Measurements from ENCODE around the gene RPL41. TPM values are rescaled to one million over a fixed set of nuclear protein-coding genes. Genes with fewer than 3 reads are reported as not detected.

Gene RPL41
- total and polyA plus RNA-seq, 10 of the 15 experiments (the other 5 are each of a cell fraction or from before 2014, with no cell fraction given): 4,144 to 19,112 (median 8,004) TPM

- TF ChIP-seq HDGF (IDR thresholded peaks at IDR 0.05): peak; percentile 98
- TF ChIP-seq, protein P1, sequence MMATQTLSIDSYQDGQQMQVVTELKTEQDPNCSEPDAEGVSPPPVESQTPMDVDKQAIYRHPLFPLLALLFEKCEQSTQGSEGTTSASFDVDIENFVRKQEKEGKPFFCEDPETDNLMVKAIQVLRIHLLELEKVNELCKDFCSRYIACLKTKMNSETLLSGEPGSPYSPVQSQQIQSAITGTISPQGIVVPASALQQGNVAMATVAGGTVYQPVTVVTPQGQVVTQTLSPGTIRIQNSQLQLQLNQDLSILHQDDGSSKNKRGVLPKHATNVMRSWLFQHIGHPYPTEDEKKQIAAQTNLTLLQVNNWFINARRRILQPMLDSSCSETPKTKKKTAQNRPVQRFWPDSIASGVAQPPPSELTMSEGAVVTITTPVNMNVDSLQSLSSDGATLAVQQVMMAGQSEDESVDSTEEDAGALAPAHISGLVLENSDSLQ (IDR thresholded peaks at IDR 0.05): peak; percentile 5; the same call in 1 of the 2 replicates
- TF ChIP-seq IRF4 (IDR thresholded peaks at IDR 0.05; ENCODE audit: low read depth, low read length): 0 out of 2 replicates have a peak, but pooled peaks have one; percentile 2
- peak; percentile 81; the same call in 1 of the 2 replicates for TF ChIP-seq LARP7 (IDR thresholded peaks at IDR 0.05)
- no peak for TF ChIP-seq CBX5 (IDR thresholded peaks at IDR 0.05; ENCODE audit: low read depth)
- peak; percentile 53; the same call in 1 of the 2 replicates for TF ChIP-seq SIN3A (IDR thresholded peaks at IDR 0.05; ENCODE audit: low read depth, low read length)
- peak; percentile 80; the same call in 1 of the 2 replicates for TF ChIP-seq TARDBP (IDR thresholded peaks at IDR 0.05; ENCODE audit: borderline replicate concordance)
- TF ChIP-seq MEF2A (IDR thresholded peaks at IDR 0.05; ENCODE audit: insufficient read depth, low read depth, low read length): no peak
- TF ChIP-seq, protein P2, sequence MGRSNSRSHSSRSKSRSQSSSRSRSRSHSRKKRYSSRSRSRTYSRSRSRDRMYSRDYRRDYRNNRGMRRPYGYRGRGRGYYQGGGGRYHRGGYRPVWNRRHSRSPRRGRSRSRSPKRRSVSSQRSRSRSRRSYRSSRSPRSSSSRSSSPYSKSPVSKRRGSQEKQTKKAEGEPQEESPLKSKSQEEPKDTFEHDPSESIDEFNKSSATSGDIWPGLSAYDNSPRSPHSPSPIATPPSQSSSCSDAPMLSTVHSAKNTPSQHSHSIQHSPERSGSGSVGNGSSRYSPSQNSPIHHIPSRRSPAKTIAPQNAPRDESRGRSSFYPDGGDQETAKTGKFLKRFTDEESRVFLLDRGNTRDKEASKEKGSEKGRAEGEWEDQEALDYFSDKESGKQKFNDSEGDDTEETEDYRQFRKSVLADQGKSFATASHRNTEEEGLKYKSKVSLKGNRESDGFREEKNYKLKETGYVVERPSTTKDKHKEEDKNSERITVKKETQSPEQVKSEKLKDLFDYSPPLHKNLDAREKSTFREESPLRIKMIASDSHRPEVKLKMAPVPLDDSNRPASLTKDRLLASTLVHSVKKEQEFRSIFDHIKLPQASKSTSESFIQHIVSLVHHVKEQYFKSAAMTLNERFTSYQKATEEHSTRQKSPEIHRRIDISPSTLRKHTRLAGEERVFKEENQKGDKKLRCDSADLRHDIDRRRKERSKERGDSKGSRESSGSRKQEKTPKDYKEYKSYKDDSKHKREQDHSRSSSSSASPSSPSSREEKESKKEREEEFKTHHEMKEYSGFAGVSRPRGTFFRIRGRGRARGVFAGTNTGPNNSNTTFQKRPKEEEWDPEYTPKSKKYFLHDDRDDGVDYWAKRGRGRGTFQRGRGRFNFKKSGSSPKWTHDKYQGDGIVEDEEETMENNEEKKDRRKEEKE (IDR thresholded peaks at IDR 0.05): no peak
- TF ChIP-seq CHD1 (IDR thresholded peaks at IDR 0.05; ENCODE audit: low read depth, low read length): no peak
- no peak for TF ChIP-seq ZNF384 (IDR thresholded peaks at IDR 0.05; ENCODE audit: borderline replicate concordance, low read depth, low read length)
- TF ChIP-seq SREBF2 (IDR thresholded peaks at IDR 0.05; ENCODE audit: low read length): no peak
- TF ChIP-seq SPI1 (IDR thresholded peaks at IDR 0.05; ENCODE audit: borderline replicate concordance, insufficient read depth, low read depth, low read length): no peak
- TF ChIP-seq MAX (IDR thresholded peaks at IDR 0.05; ENCODE audit: low read depth, low read length): peak; percentile 80
- peak; percentile 68; the same call in 1 of the 2 replicates for TF ChIP-seq CBFB (IDR thresholded peaks at IDR 0.05; ENCODE audit: low read depth)
- no peak for TF ChIP-seq RAD21 (IDR thresholded peaks at IDR 0.05; ENCODE audit: insufficient read depth, low read depth, low read length)
- TF ChIP-seq STAT1 (conservative IDR thresholded peaks at IDR 0.05): 0 out of 2 replicates have a peak, but pooled peaks have one; percentile 20
- TF ChIP-seq BRCA1 (IDR thresholded peaks at IDR 0.05; ENCODE audit: low read depth, low read length): no peak
- TF ChIP-seq, protein P3, sequence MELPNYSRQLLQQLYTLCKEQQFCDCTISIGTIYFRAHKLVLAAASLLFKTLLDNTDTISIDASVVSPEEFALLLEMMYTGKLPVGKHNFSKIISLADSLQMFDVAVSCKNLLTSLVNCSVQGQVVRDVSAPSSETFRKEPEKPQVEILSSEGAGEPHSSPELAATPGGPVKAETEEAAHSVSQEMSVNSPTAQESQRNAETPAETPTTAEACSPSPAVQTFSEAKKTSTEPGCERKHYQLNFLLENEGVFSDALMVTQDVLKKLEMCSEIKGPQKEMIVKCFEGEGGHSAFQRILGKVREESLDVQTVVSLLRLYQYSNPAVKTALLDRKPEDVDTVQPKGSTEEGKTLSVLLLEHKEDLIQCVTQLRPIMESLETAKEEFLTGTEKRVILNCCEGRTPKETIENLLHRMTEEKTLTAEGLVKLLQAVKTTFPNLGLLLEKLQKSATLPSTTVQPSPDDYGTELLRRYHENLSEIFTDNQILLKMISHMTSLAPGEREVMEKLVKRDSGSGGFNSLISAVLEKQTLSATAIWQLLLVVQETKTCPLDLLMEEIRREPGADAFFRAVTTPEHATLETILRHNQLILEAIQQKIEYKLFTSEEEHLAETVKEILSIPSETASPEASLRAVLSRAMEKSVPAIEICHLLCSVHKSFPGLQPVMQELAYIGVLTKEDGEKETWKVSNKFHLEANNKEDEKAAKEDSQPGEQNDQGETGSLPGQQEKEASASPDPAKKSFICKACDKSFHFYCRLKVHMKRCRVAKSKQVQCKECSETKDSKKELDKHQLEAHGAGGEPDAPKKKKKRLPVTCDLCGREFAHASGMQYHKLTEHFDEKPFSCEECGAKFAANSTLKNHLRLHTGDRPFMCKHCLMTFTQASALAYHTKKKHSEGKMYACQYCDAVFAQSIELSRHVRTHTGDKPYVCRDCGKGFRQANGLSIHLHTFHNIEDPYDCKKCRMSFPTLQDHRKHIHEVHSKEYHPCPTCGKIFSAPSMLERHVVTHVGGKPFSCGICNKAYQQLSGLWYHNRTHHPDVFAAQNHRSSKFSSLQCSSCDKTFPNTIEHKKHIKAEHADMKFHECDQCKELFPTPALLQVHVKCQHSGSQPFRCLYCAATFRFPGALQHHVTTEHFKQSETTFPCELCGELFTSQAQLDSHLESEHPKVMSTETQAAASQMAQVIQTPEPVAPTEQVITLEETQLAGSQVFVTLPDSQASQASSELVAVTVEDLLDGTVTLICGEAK (IDR thresholded peaks at IDR 0.05; ENCODE audit: borderline replicate concordance): peak; percentile 75; the same call in 1 of the 2 replicates
- no peak for TF ChIP-seq SMC3 (IDR thresholded peaks at IDR 0.05; ENCODE audit: borderline replicate concordance, low read length)
- no peak for TF ChIP-seq EZH2 (IDR thresholded peaks at IDR 0.05; ENCODE audit: borderline replicate concordance, control insufficient read depth, low read depth, low read length)
Measured at GRCh38 chr12:56104109-56104814, 12.2 kb upstream of the RPL41 start, which contains the start of gene PA2G4 (continued).
